ENCODE measurements around the gene NR1H3.

Gene NR1H3

GRCh38 chr11:47244448-47245350 is 13.1 kb upstream of the NR1H3 start:
- DNase-seq (ENCODE audit: low spot score): no peak

GRCh38 chr11:47245611-47246357 is 12.0 kb upstream of the NR1H3 start:
- DNase-seq (ENCODE audit: low spot score): no peak

GRCh38 chr11:47247502-47247901 is 10.3 kb upstream of the NR1H3 start:
- no peak for DNase-seq (ENCODE audit: low spot score)

- no peak for DNase-seq (ENCODE audit: low spot score)
These were observed 9.5 kb upstream of the NR1H3 start for GRCh38 chr11:47248304-47248663.

- DNase-seq (ENCODE audit: low spot score): peak; percentile 61
These were observed 9.0 kb upstream of the NR1H3 start, which contains the start of gene ACP2 for GRCh38 chr11:47248664-47249377. Gene ACP2 (minus strand): TSS chr11:47248814. CDS start chr11:47248789, 25 bp downstream.

- no peak for DNase-seq (ENCODE audit: low spot score)
These were observed 8.4 kb upstream of the NR1H3 start for GRCh38 chr11:47249378-47249715.

GRCh38 chr11:47251751-47252150 is 6.0 kb upstream of the NR1H3 start:
- no peak for DNase-seq (ENCODE audit: low spot score)

- DNase-seq (ENCODE audit: low spot score): no peak
These were observed 4.1 kb upstream of the NR1H3 start for GRCh38 chr11:47253660-47254059.

GRCh38 chr11:47254386-47254785 is 3.4 kb upstream of the NR1H3 start:
- DNase-seq (ENCODE audit: low spot score): no peak

- DNase-seq (ENCODE audit: low spot score): no peak
These were observed 1.4 kb upstream of the NR1H3 start for GRCh38 chr11:47256374-47256773.

GRCh38 chr11:47257177-47257516 is 649 bp upstream of the NR1H3 start:
- DNase-seq (ENCODE audit: low spot score): no peak

- no peak for DNase-seq (ENCODE audit: low spot score)
These were observed 614 bp downstream of the NR1H3 start for GRCh38 chr11:47258317-47258902.

- DNase-seq (ENCODE audit: low spot score): peak; percentile 68
These were observed 1.6 kb downstream of the NR1H3 start for GRCh38 chr11:47259232-47259977.

- DNase-seq (ENCODE audit: low spot score): no peak
These were observed 2.6 kb downstream of the NR1H3 start for GRCh38 chr11:47260366-47260765.

GRCh38 chr11:47261291-47261800 is 3.5 kb downstream of the NR1H3 start:
- no peak for DNase-seq (ENCODE audit: low spot score)

- DNase-seq (ENCODE audit: low spot score): no peak
These were observed 6.3 kb downstream of the NR1H3 start for GRCh38 chr11:47264119-47264518.

- DNase-seq (ENCODE audit: low spot score): no peak
These were observed 6.7 kb downstream of the NR1H3 start for GRCh38 chr11:47264521-47264920.

GRCh38 chr11:47267876-47268275 is 10.1 kb downstream of the NR1H3 start:
- DNase-seq (ENCODE audit: low spot score): no peak

- no peak for DNase-seq (ENCODE audit: low spot score)
These were observed 10.7 kb downstream of the NR1H3 start for GRCh38 chr11:47268448-47269001.

- peak; percentile 85 for DNase-seq (ENCODE audit: low spot score)
These were observed 11.4 kb downstream of the NR1H3 start for GRCh38 chr11:47269002-47269828.

All from HuH-7.5 (cell line).